Parathyroid adenoma (tissue), 2 donors: ENCODE measurements around the gene RNASEH2A.

Experiments used
- H2AFZ ChIP-seq: fragments of 300-600 bp; sonication (generic); one replicate; pipeline ENCODE4 v1.7.0; 2017; ENCODE audit warnings: antibody characterized with exemption, mild to moderate bottlenecking
- H3K27ac ChIP-seq: fragments of 300-600 bp; sonication (generic); one replicate; pipeline ENCODE4 v1.7.0; 2017
- H3K27me3 ChIP-seq: fragments of 300-600 bp; sonication (generic); one replicate; pipeline ENCODE4 v1.7.0; 2017; ENCODE audit warnings: low read length; ENCODE audit not compliant: control insufficient read depth, insufficient read depth
- H3K36me3 ChIP-seq: fragments of 300-600 bp; sonication (generic); one replicate; pipeline ENCODE4 v1.7.0; 2017; ENCODE audit warnings: low read length; ENCODE audit not compliant: control insufficient read depth, insufficient read depth
- H3K4me1 ChIP-seq: fragments of 300-600 bp; sonication (generic); one replicate; pipeline ENCODE4 v1.7.0; 2017; ENCODE audit warnings: control low read depth
- H3K4me2 ChIP-seq: fragments of 300-600 bp; sonication (generic); one replicate; pipeline ENCODE4 v1.7.0; 2017; ENCODE audit warnings: low read length
- H3K4me3 ChIP-seq: fragments of 300-600 bp; sonication (generic); one replicate; pipeline ENCODE4 v1.7.0; 2017; ENCODE audit warnings: low read depth, low read length
- H3K79me2 ChIP-seq: fragments of 300-600 bp; sonication (generic); one replicate; pipeline ENCODE4 v1.7.0; 2017; ENCODE audit warnings: control low read depth
- H3K9ac ChIP-seq: fragments of 300-600 bp; sonication (generic); one replicate; pipeline ENCODE4 v1.7.0; 2017; ENCODE audit warnings: mild to moderate bottlenecking
- H3K9me3 ChIP-seq: fragments of 300-600 bp; sonication (generic); one replicate; pipeline ENCODE4 v1.7.0; 2017; ENCODE audit warnings: low read length; ENCODE audit not compliant: control insufficient read depth
- TF ChIP-seq, protein P1 (sequence below): fragments of 300-600 bp; sonication (generic); IDR thresholded peaks from one replicate; pipeline ENCODE4 v1.7.0; 2017; ENCODE audit warnings: antibody characterized with exemption, mild to moderate bottlenecking
- donor health status: primary hyperparathyroidism.

RNASEH2A gene

DNA sequence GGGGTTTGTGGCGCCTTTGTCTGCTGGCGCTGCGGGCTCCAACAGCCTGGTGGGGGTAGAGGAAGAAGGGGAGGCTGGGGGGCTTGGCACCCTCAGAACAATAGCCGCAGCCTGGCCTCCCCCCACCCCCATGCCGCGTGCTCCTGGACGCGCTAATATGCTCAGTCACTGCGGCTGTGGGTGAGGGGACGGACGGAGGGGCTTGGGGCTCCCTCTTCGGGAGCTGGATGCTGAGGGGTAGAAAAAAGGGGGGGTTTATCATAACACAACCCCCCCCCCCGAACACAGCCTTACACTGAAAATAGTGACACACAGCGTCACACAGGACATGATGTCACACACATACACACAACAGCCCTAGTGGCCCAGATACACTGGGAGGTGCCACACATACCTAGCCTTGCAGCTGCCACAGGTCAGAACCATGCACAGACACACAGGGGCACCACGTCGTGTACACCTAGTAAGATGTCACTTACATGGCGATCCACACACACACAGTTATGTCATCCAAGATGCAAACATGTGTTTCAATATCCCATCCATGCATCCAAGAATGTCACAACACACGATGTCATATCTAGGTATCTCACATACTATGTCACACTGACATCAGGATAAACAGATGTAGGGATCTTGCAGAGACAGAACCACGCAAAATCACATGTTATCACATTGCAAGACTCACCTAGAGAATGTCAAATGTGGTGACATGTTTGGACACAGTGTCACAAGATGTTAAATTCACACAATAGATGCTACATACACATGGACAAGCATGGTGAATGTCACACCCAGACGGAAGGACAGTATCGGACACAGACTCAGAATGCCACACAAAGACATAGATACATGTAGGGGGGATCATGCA lies 32.7 kb downstream of the RNASEH2A start:
- no peak overlapping the region for H3K4me3 ChIP-seq
- no peak overlapping the region for H3K9ac ChIP-seq
- no peak overlapping the region for H3K27ac ChIP-seq
- H3K9me3 ChIP-seq, result no peaks in the 10 kb centered on the region
- peaks cover 10% of the 10 kb centered on the region for H3K4me1 ChIP-seq
- H2AFZ ChIP-seq, result peak overlapping the region; percentile 86
- no peaks in the 10 kb centered on the region for H3K36me3 ChIP-seq
- TF ChIP-seq, protein P1, sequence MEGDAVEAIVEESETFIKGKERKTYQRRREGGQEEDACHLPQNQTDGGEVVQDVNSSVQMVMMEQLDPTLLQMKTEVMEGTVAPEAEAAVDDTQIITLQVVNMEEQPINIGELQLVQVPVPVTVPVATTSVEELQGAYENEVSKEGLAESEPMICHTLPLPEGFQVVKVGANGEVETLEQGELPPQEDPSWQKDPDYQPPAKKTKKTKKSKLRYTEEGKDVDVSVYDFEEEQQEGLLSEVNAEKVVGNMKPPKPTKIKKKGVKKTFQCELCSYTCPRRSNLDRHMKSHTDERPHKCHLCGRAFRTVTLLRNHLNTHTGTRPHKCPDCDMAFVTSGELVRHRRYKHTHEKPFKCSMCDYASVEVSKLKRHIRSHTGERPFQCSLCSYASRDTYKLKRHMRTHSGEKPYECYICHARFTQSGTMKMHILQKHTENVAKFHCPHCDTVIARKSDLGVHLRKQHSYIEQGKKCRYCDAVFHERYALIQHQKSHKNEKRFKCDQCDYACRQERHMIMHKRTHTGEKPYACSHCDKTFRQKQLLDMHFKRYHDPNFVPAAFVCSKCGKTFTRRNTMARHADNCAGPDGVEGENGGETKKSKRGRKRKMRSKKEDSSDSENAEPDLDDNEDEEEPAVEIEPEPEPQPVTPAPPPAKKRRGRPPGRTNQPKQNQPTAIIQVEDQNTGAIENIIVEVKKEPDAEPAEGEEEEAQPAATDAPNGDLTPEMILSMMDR, result no peak
- peaks cover 9% of the 10 kb centered on the region for H3K79me2 ChIP-seq
- H3K27me3 ChIP-seq, result no peaks in the 10 kb centered on the region
- H3K4me2 ChIP-seq, result peak overlapping the region; percentile 71

- Histone ChIP-seq H3K9me3 (no peaks in the 10 kb centered on the region), H3K36me3 (no peaks in the 10 kb centered on the region), H3K27ac (no peak overlapping the region), H2AFZ (peak overlapping the region; percentile 66), H3K79me2 (peaks cover 9% of the 10 kb centered on the region), H3K4me2 (peak overlapping the region; percentile 68), H3K9ac (no peak overlapping the region), H3K4me1 (peaks cover 10% of the 10 kb centered on the region), H3K27me3 (no peaks in the 10 kb centered on the region), H3K4me3 (peak overlapping the region; percentile 33)
- TF ChIP-seq, protein P1, result no peak
Observed at GRCh38 chr19:12840091-12841079, 34.0 kb downstream of the RNASEH2A start.

- Histone ChIP-seq H3K27ac (no peak overlapping the region), H3K4me3 (peak overlapping the region; percentile 33), H2AFZ (peak overlapping the region; percentile 66), H3K27me3 (no peaks in the 10 kb centered on the region), H3K4me2 (peak overlapping the region; percentile 68), H3K4me1 (peaks cover 10% of the 10 kb centered on the region), H3K9ac (peak overlapping the region; percentile 4), H3K79me2 (peaks cover 9% of the 10 kb centered on the region), H3K9me3 (no peaks in the 10 kb centered on the region), H3K36me3 (no peaks in the 10 kb centered on the region)
- TF ChIP-seq, protein P1, result no peak
Observed at GRCh38 chr19:12841094-12841493, 34.7 kb downstream of the RNASEH2A start.

- no peaks in the 10 kb centered on the region for H3K36me3 ChIP-seq
- peaks cover 10% of the 10 kb centered on the region for H3K4me1 ChIP-seq
- H3K27ac ChIP-seq, result no peak overlapping the region
- no peak overlapping the region for H2AFZ ChIP-seq
- peaks cover 9% of the 10 kb centered on the region for H3K79me2 ChIP-seq
- no peak overlapping the region for H3K9ac ChIP-seq
- TF ChIP-seq, protein P1, result no peak
- H3K27me3 ChIP-seq, result no peaks in the 10 kb centered on the region
- H3K4me3 ChIP-seq, result no peak overlapping the region
- H3K9me3 ChIP-seq, result no peaks in the 10 kb centered on the region
- H3K4me2 ChIP-seq, result no peak overlapping the region
Observed at GRCh38 chr19:12842511-12842910, 36.1 kb downstream of the RNASEH2A start.
